ENCODE data around the gene GARS1.

GRCh38 chr7:30618080-30618676 is 23.5 kb downstream of the GARS1 start:
- no peak for TF ChIP-seq CTCF (conservative IDR thresholded peaks at IDR 0.05; ENCODE audit: low read depth, low read length)
- no peak for TF ChIP-seq EZH2 (IDR thresholded peaks at IDR 0.05; ENCODE audit: borderline replicate concordance, low read depth, low read length, poor library complexity, severe bottlenecking)

Data from A673 (cell line).